GM18519 (cell line): ENCODE data around the gene PTDSS2.
"Not testable (repeated sequence)": the region's sequence is repeated elsewhere in the genome, so short reads cannot be mapped to it uniquely, and the experiment has no call there.

Experiments
- ATAC-seq: cut with Tn5 transposase; IDR thresholded peaks from one replicate; pipeline ENCODE4 v1.9.1; 2021; ENCODE audit warnings: mild to moderate bottlenecking, moderate library complexity; ENCODE audit not compliant: unreplicated experiment, low FRiP score

Gene PTDSS2

DNA sequence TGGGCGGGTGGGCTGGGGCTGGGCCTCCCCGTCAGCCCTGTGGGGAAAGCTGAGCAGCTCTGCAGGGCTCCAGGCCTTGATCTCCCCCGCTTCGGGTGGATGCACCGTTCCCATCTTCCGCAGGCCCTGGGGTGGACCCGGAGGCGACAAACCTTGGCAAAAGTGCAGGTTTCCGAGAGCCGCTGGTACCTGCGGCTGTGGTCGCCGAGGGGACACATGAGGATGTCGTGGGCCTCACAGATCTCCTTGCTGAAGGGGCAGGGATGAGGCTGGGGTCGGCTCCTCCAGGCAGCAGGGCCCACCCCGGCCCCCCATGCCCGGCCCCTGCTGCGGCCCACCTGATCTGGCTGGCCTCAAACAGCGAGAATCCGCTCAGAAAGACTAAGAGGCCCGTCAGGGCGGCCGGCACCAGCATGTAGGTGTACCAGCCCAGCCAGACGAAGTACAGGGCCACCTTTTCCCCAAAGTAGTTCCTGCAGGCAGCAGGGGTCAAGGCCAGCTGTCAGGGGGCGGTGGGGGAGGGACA, 20.1 kb upstream of the PTDSS2 start:
- ATAC-seq: no peak

DNA sequence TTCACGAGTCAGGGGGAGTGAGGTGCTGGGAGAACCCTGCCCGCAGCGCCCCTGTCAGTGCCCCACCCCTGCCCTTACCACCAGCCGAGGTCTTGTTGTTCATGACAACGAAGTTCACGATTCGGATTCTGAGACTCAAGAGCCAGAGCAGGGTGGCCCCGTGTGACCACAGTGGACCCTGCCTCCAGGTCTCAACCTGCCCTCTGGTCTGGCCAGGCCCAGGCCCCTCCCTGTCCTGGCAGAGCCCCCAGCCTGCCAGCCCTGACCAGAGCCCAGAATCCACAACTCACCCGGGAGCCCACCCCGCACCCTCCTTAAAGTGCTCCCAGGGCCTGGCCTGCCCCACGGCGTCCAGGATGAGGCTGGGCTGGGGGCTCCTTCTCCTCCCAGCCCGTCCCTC, 18.2 kb upstream of the PTDSS2 start:
- ATAC-seq: no peak

DNA sequence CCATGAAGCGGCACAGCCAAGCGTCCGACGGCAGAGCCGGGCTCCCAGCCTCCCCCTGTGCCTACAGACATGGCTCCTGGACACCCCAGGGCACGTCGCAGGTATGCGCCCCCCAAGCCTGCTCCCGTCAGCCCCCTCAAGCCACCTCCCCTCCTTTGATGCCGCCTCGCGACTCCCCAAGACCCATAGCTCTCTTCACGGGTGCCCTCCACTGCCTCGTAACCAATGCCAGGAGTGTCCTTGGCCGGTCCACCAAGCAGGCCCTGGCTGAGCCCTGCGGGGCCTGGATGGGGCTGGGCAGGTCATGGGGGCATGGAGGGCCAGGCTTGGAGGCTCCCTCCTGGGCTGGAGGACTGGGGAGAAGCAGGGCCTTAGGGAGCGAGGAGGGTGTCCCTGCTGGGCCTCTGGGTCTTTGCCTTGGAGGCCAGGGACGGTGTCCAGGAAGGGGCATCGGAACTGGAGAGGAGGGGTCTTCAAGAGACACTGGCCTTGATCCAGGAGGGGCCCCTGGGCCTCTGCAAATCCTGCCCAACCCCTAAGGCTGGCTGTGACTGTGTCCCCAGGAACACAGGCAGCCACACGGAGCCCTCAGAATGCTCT, 17.5 kb upstream of the PTDSS2 start:
- no peak for ATAC-seq

DNA sequence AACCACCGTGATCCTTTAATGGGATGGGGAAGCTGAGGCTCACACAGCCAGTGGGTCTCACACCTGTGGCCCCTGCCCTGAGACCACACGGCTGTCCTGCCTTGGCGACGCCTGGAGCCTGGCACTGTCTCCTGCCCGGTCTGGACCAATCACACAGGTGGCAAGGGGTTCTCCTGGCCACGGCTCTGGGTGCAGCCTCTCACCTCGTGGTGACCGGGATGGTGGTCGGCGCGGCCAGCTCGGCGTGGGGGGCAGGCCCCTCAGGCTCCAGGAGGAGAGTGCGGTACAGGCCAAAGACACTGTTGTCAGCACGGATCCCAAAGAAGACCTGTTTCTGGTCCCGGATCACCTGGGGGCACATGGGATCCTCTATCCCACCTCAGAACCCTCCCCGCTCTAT, 17.0 kb upstream of the PTDSS2 start:
- ATAC-seq: no peak

GRCh38 chr11:433641-434040, 16.4 kb upstream of the PTDSS2 start:
- no peak for ATAC-seq

GRCh38 chr11:434496-434895, 15.6 kb upstream of the PTDSS2 start:
- ATAC-seq: no peak

- ATAC-seq: not testable (repeated sequence)
These were observed 14.9 kb upstream of the PTDSS2 start for GRCh38 chr11:434999-435740.

GRCh38 chr11:437228-437870, 12.7 kb upstream of the PTDSS2 start:
- ATAC-seq: no peak

DNA sequence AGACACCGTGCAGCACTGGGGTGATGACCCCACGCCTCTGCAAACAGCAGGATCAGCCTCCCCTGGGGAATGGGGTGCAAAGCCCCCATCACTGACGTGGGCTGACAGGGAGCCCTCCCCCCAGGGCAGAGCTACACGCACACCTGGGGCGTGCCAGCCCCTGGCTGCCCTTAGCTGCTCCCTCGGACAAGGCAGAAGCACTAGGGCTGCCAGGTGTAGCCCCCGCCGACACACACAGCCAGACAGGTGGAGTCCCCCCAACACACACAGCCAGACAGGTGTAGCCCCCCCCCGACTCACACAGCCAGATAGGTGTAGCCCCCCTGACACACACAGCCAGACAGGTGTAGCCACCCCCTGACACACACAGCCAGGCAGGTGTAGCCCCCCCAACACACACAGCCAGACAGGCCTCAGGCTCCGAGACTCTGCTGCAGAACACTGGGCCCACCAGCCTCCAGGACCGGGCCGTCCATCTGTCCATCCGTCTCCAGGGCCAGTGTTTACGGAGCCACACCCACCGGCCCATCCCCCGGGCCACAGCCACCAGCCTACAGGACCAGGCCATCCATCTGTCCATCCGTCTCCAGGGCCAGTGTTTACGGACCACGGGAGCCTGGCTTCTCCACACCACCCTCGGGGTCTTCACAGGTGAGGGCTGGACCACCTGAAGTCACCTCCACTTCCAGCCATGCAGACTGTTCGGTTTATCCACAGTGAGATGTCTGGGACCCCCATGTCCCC, 11.8 kb upstream of the PTDSS2 start:
- no peak for ATAC-seq

DNA sequence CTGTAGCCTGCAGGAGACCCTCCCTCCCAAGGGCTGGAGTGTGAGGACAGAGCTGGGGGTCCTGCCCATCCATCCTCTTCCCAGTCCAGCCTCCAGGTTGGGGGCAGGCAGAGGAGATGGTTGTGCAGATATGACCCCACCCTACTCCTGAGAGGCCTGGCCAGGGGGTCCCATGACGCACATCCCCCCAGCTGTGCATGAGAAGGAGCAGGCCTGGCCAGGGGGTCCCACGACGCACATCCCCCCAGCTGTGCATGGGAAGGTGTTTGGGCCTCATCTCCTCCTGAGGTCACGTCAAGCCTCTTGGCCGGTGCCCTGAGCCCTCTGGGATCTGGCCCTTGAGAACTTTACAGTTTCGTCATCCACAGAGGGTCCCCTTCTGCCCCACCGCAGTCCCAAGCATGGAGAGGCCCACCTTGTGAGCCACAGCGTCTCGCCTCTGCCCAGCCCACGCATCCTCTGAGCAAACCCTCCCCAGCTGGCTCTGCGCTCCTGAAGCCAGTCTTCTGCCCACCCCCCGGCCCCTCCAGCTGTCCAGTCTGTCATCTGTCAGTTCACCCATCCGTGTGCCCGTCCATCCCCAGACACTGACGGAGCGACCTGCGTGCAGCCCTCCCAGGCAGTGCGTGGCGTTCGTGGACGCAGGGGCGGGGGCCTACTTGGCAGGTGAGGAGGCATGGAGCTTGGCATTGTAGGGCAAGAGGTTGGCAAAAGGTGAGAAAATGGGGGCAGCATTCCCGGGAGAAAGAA, 10.6 kb upstream of the PTDSS2 start:
- no peak for ATAC-seq

GRCh38 chr11:440065-441042, 9.7 kb upstream of the PTDSS2 start:
- no peak for ATAC-seq

GRCh38 chr11:441043-441417, 9.0 kb upstream of the PTDSS2 start:
- no peak for ATAC-seq

DNA sequence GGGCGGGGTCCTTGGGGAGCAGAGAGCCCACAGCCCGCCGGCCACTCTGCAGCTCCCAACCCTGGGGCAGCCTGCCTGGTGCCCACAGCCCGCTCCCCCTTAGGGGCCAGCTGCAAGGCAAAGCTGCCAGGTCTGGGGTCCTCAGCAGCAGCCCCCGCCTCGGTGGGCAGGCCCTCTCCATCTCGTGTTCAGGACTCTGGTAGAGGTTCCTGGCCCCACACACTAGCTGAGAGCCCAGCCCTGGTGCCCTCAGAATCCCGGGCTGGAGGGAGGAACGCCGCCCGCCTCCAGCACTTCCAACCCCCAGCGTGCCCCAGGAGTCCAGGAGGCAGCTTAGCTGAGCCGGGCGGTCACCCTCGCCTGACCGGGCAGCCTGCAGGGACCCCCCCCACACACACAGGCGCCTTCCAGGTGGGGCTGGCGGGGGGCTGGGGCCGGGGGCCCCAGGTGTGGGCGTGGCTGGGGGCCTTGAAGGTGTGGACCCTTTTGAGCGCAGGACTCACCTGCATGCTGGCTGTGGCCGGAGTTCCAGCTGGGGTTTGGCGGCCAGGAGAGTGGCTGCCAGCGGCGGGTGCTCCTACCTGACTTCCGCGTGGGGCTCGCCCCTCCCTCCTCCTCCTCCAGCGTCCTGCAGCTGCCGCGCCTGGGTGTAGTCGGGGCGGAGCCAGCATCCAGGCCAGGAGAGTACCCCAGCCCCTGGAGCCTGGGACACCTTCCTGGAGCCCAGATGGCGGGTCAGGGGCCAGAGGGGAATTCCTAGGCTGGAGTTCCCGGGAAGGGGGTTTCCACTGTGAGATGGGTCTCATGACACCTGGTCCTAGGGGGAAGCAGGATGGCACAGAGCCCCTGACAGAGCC, 8.4 kb upstream of the PTDSS2 start, which contains the start of gene ANO9:
ANO9 (minus strand) TSS at position 594 of the 857 bp plus-strand sequence; CDS start at position 509, 85 bp downstream.
- ATAC-seq: no peak

DNA sequence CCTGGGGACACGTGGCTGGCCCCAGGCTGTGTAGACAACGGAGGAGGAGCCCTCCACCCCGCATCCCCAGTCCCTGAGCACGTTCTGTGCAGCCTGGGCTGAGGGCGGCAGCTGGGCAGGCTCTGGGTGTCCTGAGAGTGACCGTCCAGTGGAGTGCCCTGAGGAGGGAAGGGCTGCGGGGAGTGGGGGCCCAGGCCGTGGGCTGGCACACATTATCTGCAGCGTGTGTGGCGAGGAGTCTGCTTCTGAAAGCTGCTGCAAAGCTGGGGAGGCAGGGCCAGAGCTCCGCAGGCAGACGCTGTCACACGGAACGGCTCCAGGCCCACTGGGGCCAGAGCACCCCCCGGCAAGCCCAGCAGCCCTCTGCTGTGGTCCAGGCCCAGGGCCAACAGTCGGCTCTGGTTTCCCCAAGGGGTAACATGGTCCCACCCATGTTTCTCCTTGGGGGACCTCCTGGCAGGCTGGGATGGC, 7.4 kb upstream of the PTDSS2 start:
- ATAC-seq: no peak

DNA sequence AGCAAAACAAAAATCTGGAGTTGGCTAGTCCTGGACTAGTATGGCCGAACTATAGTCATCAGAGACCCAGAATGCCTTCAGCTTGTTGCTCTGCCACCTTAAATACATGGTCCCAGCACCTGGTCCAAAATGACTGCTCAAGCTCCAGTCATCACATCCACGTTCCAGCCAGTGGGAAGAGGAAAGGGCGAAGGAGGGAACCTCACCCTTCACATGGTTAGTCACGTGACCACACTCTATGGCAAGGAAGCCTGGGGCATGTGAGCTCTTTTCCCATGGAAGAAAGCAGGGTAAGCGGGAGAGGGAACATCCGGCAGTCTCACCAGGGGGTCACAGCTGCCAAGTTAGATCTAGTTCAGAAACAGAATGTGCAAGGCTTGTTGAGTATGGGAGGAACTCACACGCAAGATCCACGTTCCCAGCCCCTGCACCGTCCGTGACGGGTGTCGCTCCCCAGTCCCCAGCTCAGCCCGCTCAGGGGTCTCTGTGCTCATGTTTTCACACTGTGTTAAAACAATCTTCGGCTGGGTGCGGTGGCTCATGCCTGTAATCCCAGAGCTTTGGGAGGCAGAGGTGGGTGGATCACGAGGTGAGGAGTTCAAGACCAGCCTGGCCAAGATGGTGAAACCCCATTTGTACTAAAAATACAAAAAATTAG, 6.4 kb upstream of the PTDSS2 start:
- ATAC-seq: no peak

DNA sequence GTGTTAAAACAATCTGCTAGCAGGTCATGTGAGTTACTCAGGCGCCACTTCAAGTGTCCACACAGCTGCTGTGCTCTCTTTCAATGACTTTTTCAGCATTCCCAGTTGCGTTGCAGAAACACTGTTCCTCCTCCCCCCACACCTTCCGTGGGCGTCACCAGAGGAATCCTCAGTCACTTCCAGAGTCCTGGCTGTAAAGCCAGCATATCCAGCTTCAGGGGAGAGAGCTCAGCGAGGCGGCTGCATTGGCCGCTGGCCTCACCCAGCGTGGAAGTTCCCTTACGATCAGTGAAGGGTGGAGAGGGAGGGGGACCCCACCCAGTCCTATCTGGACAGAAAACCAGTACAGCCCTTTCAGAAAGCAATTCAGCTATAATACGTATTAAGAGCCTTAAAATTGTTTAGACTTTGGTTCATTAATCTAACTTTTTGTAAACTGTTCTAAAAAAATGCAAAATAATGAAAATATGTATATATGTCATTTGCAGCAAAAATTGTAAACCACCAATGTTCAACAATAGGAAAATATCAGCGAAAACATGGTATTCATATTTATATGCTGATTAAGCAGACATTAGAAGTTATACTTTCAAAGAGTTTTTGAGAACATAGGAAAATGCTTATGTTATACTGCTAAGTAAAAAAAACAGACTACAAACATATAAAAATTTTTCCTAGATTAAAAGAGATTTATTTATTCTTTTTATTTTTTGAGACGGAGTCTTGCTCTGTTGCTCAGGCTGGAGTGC, 5.5 kb upstream of the PTDSS2 start:
- ATAC-seq: no peak
